Umbilical cord (tissue), 2 donors: ENCODE measurements around the gene CSF3R. TPM values are rescaled to one million over a fixed set of nuclear protein-coding genes. Genes with fewer than 3 reads are reported as not detected.
A peak's percentile ranks its signal among the peaks of the same experiment; 100 is the strongest.

Source experiments
- DNase-seq: peaks from one replicate; pipeline ENCODE4 v3.0.0-alpha.2; 2015; ENCODE audit warnings: low spot score
- total RNA-seq: library from RNA; depleted of rRNA; stranded (reverse); fragments of >200 nt; gene quantifications from one replicate; pipeline ENCODE4 v1.2.3, GENCODE V29; 2014; ENCODE audit warnings: low replicate concordance; ENCODE audit not compliant: insufficient read depth

CSF3R gene
- total RNA-seq, 1 donor from 2014 or later, result 10.1 TPM

- no peak for DNase-seq
Observed at GRCh38 chr1:36463463-36463802, 19.3 kb downstream of the CSF3R start.

GRCh38 chr1:36458910-36459309, 23.8 kb downstream of the CSF3R start:
- DNase-seq, result no peak

GRCh38 chr1:36457691-36458090, 25.0 kb downstream of the CSF3R start:
- DNase-seq, result no peak

- no peak for DNase-seq
Observed at GRCh38 chr1:36456391-36456928, 26.3 kb downstream of the CSF3R start.

- DNase-seq, result no peak
Observed at GRCh38 chr1:36455386-36455785, 27.3 kb downstream of the CSF3R start.

- DNase-seq, result no peak
Observed at GRCh38 chr1:36453600-36454388, 28.9 kb downstream of the CSF3R start.

- DNase-seq, result no peak
Observed at GRCh38 chr1:36453051-36453450, 29.7 kb downstream of the CSF3R start.

GRCh38 chr1:36450919-36451305, 31.8 kb downstream of the CSF3R start:
- DNase-seq, result no peak

GRCh38 chr1:36450270-36450918, 32.3 kb downstream of the CSF3R start, which contains the start of gene OSCP1:
OSCP1 (minus strand) TSS chr1:36450451; CDS start chr1:36450369, 82 bp downstream.
- peak; percentile 98 for DNase-seq

GRCh38 chr1:36448530-36449056, 34.1 kb downstream of the CSF3R start:
- DNase-seq, result peak; percentile 46

GRCh38 chr1:36447450-36447849, 35.3 kb downstream of the CSF3R start:
- no peak for DNase-seq

- DNase-seq, result no peak
Observed at GRCh38 chr1:36446746-36447145, 36.0 kb downstream of the CSF3R start.

- DNase-seq, result peak; percentile 29
Observed at GRCh38 chr1:36446271-36446670, 36.4 kb downstream of the CSF3R start.

- DNase-seq, result no peak
Observed at GRCh38 chr1:36443297-36443696, 39.4 kb downstream of the CSF3R start.

- no peak for DNase-seq
Observed at GRCh38 chr1:36442337-36442736, 40.4 kb downstream of the CSF3R start.

GRCh38 chr1:36440646-36441045, 42.1 kb downstream of the CSF3R start:
- no peak for DNase-seq

GRCh38 chr1:36440044-36440443, 42.7 kb downstream of the CSF3R start:
- DNase-seq, result no peak

GRCh38 chr1:36438715-36439114, 44.0 kb downstream of the CSF3R start:
- no peak for DNase-seq

- peak; percentile 72 for DNase-seq
Observed at GRCh38 chr1:36436821-36437220, 45.9 kb downstream of the CSF3R start.

GRCh38 chr1:36433102-36433501, 49.6 kb downstream of the CSF3R start:
- DNase-seq, result no peak

GRCh38 chr1:36432616-36433015, 50.1 kb downstream of the CSF3R start:
- no peak for DNase-seq

- DNase-seq, result peak; percentile 36
Observed at GRCh38 chr1:36425791-36426190, 56.9 kb downstream of the CSF3R start.

- no peak for DNase-seq
Observed at GRCh38 chr1:36421649-36422048, 61.1 kb downstream of the CSF3R start.
